SIG-M5 (cell line): ENCODE measurements around the gene RAD51B.
"Not testable (repeated sequence)": the region's sequence is repeated elsewhere in the genome, so short reads cannot be mapped to it uniquely, and the experiment has no call there.

ENCODE experiments used
- DNase-seq: peaks from one replicate; lab custom pipeline; 2025; lab: John Stamatoyannopoulos, UW

Gene RAD51B

GRCh38 chr14:68655021-68655831, 835.6 kb downstream of the RAD51B start:
- no peak for DNase-seq

- DNase-seq, result no peak
Observed at GRCh38 chr14:68655911-68656316, 836.3 kb downstream of the RAD51B start.

- no peak for DNase-seq
Observed at GRCh38 chr14:68656452-68656851, 836.9 kb downstream of the RAD51B start.

GRCh38 chr14:68657300-68658028, 837.9 kb downstream of the RAD51B start:
- DNase-seq, result no peak

GRCh38 chr14:68658029-68658509, 838.5 kb downstream of the RAD51B start:
- no peak for DNase-seq

- no peak for DNase-seq
Observed at GRCh38 chr14:68658943-68659931, 839.7 kb downstream of the RAD51B start.

- no peak for DNase-seq
Observed at GRCh38 chr14:68660495-68660894, 840.9 kb downstream of the RAD51B start.

GRCh38 chr14:68661226-68662225, 841.9 kb downstream of the RAD51B start:
- DNase-seq, result no peak

- DNase-seq, result no peak
Observed at GRCh38 chr14:68662392-68662791, 842.8 kb downstream of the RAD51B start.

- DNase-seq, result not testable (repeated sequence)
Observed at GRCh38 chr14:68662826-68663225, 843.2 kb downstream of the RAD51B start.

- DNase-seq, result no peak
Observed at GRCh38 chr14:68663385-68664076, 844.0 kb downstream of the RAD51B start.

GRCh38 chr14:68664225-68664681, 844.7 kb downstream of the RAD51B start:
- DNase-seq, result no peak

- no peak for DNase-seq
Observed at GRCh38 chr14:68665131-68665530, 845.6 kb downstream of the RAD51B start.

GRCh38 chr14:68665792-68666204, 846.2 kb downstream of the RAD51B start:
- no peak for DNase-seq

GRCh38 chr14:68666236-68666635, 846.7 kb downstream of the RAD51B start:
- DNase-seq, result no peak

- no peak for DNase-seq
Observed at GRCh38 chr14:68666899-68667298, 847.3 kb downstream of the RAD51B start.

GRCh38 chr14:68667313-68667791, 847.8 kb downstream of the RAD51B start:
- DNase-seq, result no peak

GRCh38 chr14:68668028-68668427, 848.4 kb downstream of the RAD51B start:
- no peak for DNase-seq

GRCh38 chr14:68668531-68668930, 849.0 kb downstream of the RAD51B start:
- no peak for DNase-seq

GRCh38 chr14:68669111-68669511, 849.5 kb downstream of the RAD51B start:
- DNase-seq, result no peak
